ENCODE results near the gene CTDSPL.
"Not testable (repeated sequence)": the region's sequence is repeated elsewhere in the genome, so short reads cannot be mapped to it uniquely, and the experiment has no call there.

The CTDSPL gene

DNA sequence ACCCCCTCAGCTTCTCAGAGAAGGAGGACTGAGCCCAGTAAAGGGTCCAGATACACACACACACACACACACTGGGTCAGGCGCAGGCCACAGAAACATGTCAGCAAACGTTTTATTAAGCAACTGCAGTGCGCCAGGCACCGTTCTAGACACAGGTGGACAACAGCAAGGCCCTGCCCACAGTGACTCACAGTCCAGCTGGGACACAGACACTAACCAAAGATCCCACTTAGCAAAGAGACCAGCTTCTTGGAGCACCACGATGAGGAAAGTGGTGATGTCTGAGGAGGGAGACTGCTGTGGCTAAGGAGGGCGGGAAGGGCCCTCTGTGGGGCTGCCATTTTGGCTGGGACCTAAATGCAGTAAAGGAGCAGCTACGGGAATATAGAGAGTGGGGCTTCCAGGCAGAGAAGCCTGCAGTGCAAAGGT, 126.1 kb downstream of the CTDSPL start:
- no peak for DNase-seq
- TF ChIP-seq POLR2A (IDR thresholded peaks at IDR 0.05; ENCODE audit: low read length) (no peak), GATA1 (IDR thresholded peaks at IDR 0.05; ENCODE audit: low read depth, low read length) (no peak)

DNA sequence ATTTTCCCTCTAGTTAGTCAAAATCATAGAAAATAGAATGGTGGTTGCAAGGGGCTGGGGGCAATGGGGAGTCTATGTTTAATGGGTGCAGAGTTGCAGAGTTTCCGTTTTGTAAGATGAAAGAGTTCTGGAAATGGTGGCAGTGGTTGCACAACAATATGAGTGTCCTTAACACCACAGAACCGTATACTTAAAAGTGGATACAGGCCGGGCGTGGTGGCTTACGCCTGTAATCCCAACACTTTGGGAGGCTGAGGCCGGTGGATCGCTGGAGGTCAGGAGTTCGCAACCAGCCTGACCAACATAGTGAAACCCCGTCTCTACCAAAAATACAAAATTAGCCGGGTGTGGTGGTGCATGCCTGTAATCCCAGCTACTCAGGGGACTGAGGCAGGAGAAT, 126.7 kb downstream of the CTDSPL start:
- DNase-seq: not testable (repeated sequence)

DNA sequence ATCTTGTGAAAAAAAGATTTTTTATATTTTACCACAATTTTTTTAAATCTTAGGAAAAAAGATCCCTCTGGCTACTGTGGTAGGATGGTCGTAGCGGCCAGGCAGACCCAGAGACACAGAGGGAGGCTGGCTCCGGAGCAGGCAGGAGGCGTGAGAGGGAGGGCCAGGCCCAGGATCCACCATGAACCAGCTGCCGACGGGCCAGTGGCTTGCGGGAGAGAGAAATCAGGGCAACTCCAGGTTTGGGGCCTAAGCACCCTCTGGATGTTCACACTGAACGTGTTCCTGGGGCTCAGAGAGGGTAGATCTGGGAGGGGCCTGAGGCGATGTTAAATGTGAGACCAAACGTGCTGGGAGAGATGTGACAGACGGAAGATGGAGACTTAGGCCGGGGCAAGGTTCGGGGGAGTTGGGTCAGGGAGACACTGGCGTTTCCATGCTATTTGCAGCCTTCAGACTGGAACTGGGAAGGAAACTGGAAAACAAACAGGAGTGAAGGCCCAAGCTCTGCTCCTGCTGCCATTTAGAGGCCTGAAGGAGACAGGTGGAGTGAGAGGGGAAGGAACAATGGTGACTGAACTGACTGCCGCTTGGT, 127.3 kb downstream of the CTDSPL start:
- no peak for DNase-seq
- TF ChIP-seq GATA1 (IDR thresholded peaks at IDR 0.05; ENCODE audit: low read depth, low read length): no peak

DNA sequence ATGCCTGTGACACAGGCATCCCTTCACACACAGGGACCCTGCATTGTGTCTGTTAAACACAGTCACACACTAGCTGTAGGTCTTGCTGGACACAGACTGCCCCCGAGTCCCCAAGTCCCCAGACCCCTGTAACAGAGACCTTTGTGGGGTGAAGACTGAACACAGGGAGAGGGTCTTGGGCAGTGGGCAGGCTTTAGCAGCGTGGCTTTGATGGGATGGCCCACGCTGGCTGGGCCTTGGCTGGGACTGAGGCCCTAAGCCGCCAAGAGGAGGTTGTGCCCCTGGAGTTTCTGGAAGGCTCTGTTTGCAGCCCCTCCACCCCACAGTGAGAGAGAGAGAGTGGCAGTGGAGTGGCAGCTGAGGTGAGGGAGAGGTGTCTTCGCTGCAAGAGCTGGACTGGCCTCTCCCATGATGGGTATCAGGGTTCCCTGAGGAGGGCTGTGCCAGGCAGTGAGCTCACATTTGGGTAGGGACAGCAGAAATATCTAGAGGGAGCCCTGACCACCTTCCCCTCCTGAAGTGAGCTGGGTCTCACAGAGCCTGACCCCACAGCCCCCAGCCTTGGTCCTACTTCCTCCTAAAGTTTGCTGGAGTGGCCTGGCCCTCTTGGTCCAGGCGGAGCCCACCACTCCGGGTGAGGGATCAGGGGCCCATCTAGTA, 128.3 kb downstream of the CTDSPL start:
- no peak for TF ChIP-seq POLR2A (IDR thresholded peaks at IDR 0.05; ENCODE audit: low read length)
- TF ChIP-seq GATA1 (IDR thresholded peaks at IDR 0.05; ENCODE audit: low read depth, low read length): no peak
- no peak for DNase-seq

DNA sequence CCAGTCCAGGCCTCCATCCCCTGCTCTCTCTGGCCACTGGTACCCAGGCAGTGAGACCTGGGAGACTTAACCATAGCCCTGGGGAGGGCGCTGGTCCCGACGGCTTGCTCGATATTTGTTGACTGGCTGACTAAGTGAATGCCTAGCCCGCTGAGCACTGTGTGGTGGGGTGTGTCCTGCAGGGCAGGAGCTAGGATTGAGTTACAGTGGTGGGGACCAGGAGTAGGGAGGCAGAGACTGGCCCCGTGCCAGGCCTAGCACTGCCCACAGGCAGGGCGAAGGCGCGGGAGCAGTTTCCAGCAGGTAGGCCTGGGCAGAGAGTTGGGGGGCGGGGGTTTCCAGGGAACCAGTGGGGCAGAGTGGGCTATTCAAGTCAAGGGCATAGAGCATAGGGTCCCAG, 128.8 kb downstream of the CTDSPL start, which contains the start of gene VILL:
Gene VILL (plus strand): TSS at position 260 of the 400 bp plus-strand sequence. CDS start 2,887 bp downstream, outside the sequence.
- DNase-seq: no peak

DNA sequence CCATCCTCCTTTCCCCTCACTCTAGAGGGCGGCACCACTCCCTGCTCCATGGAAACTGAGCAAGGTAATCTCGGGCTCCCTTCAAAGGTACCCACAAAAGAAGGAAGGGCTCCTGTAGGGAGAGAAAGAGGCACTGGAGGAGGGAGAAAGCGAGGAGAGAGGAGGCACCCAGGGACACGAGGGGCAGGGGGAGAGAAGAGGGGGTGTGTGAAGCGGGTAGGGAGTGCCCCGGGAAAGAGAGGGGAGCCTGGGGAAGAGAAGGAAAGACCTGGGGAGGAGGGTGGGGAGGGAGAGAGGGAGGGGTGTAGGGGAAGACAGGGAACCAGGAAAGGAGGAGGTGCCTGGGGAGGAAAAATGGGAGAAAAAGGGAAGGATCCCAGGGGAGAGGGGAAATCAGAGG, 129.4 kb downstream of the CTDSPL start:
- TF ChIP-seq POLR2A (IDR thresholded peaks at IDR 0.05; ENCODE audit: low read length) (no peak), GATA1 (IDR thresholded peaks at IDR 0.05; ENCODE audit: low read depth, low read length) (no peak)
- DNase-seq: no peak

More for the DNA sequence above, 128.8 kb downstream of the CTDSPL start, which contains the start of gene VILL:
- TF ChIP-seq GATA1 (IDR thresholded peaks at IDR 0.05; ENCODE audit: low read depth, low read length) (no peak), POLR2A (IDR thresholded peaks at IDR 0.05; ENCODE audit: low read length) (no peak)

DNA sequence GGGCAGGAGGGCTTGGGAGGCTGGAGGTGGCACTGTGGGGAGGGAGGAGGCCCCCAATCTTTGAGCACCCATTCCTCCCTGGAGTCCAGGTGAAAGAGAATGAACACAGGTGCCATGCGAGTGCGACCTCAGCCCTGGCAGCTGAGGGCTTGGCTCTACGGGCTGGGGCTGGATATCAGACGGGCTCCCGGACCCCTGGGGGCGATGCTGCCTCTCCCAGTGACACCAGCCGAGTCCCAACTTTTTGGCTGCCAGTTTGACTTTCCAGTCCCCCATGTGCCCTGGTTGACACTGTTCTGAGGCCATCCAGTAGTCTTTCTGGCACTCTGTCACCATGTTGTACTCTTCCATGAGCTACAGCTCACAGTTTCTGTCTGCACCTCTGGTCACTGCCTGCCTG, 130.1 kb downstream of the CTDSPL start:
- no peak for TF ChIP-seq POLR2A (IDR thresholded peaks at IDR 0.05; ENCODE audit: low read length)
- no peak for TF ChIP-seq GATA1 (IDR thresholded peaks at IDR 0.05; ENCODE audit: low read depth, low read length)
- DNase-seq: no peak

DNA sequence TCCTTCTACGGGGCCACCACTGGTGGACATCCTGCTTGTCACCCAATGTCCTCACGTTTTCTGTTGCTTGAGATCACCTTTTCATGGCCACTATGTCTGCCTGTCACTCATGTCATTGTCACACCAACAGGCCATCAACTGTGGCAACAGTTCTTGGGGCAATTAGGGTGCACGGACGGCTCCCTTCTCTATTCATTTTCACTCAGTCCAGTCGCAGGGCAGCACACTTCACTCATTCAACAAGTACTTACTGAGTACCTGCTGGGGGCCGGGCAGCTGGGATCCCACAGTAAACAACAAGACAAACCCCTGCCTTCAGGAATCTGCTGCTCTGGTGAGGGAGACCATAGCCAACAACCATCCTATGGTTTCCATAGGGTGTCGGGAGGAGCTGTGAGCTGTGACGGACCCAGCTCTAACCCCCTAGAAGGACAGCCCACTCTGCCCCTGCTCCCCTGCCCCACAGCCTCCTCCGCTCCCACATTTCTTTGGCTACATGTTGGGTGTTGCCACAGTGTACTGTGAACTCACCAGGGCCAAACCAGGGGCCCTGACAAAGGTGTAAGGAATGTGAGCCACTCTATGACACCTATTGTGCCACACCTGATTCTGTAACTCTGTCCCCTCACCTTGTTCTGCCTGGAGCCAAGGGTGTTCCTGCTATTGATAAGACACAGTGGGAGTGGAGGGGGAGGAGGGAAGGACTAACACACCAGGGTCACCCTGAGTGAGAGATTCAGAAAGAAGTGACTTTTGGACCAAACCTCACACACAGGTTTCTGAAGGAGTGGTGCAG, 130.8 kb downstream of the CTDSPL start:
- TF ChIP-seq POLR2A (IDR thresholded peaks at IDR 0.05; ENCODE audit: low read length) (no peak), GATA1 (IDR thresholded peaks at IDR 0.05; ENCODE audit: low read depth, low read length) (no peak)
- no peak for DNase-seq

DNA sequence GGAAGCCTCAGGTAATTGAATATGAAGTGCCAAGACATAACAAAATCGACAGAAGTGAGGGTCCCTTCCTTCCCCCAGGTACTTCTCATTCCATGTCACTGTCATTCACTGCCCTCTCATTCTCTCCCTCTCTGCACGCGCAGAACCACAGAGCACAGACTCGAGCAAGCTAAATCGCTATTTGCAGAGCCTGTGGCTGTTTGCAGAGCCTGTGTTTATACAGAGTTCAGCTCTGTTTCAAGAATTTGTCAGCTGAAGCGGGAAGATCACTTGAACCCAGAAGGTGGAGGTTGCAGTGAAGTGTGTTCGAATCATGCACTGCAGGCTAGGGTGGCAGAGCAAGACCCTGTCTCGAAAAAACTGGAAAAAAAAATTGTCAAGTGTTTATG, 131.4 kb downstream of the CTDSPL start:
- TF ChIP-seq GATA1 (IDR thresholded peaks at IDR 0.05; ENCODE audit: low read depth, low read length): no peak
- TF ChIP-seq POLR2A (IDR thresholded peaks at IDR 0.05; ENCODE audit: low read length): no peak
- DNase-seq: no peak

DNA sequence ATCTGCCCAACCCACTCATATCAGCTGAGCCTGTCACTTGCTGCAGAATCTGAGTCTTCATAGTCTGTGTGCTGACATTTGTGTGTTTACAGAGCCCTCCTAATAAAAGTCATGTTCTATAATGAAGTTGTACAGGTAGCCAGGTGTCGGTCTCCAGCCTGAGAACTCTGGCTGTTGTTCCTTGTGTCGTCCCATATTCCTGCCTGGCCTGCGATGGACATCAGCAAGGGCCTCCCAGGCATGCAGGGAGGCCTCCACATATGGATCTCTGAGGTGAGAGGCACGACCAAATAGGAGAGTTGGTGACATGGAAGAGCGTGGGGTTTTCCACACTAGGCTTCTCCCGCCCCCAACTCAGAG, 131.8 kb downstream of the CTDSPL start:
- peak in 1 of 2 experiments; percentile 19 for DNase-seq
- TF ChIP-seq POLR2A (IDR thresholded peaks at IDR 0.05; ENCODE audit: low read length): no peak
- no peak for TF ChIP-seq GATA1 (IDR thresholded peaks at IDR 0.05; ENCODE audit: low read depth, low read length)

DNA sequence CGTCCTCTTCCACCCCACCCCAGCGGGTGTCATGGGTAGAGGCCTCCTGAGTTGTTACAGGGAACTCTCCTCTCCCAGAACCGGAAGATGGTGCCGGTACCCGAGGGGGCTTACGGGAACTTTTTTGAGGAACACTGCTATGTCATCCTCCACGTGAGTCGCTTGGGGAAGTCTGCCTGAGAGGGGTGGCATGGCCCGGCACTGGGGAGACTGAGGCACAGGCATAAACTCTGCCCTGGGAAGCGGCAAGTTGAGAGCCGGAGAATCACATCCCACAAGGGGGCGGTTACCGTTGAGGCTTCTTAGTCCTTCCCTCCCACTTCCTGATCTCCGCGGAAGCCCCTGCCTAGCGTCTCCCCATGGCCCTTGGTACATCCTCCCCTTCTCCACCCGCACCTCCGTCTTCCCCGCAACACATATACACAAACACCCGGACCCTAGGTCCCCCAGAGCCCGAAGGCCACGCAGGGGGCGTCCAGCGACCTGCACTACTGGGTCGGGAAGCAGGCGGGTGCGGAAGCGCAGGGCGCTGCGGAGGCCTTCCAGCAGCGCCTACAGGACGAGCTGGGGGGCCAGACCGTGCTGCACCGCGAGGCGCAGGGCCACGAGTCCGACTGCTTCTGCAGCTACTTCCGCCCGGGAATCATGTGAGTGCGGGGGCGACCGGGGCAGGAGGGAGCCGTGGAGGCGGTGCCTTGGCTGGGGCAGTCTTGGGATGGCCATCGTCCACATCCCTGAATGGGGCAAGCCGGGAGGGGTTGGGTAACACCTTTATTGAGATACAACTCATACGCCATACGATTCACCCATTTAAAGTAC, 132.3 kb downstream of the CTDSPL start:
- DNase-seq: peak; percentile 59 to 71

DNA sequence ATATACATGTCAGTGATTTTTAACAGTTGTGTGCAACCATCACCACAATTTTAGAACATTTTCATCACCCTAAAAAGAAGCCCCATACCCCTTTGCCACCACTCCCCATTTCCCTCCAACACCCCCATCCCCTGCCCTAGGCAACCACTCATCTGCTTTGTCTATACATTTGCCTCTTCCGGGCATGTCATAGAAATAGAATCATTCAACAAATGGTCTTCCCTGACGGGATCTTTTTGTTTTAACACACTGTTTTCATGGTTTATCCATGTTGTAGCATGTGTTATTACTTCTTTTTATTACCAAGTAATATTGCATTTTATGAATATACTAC, 132.9 kb downstream of the CTDSPL start:
- DNase-seq: no peak
- TF ChIP-seq POLR2A (IDR thresholded peaks at IDR 0.05; ENCODE audit: low read length) (no peak), GATA1 (IDR thresholded peaks at IDR 0.05; ENCODE audit: low read depth, low read length) (no peak)

More for the DNA sequence above, 132.3 kb downstream of the CTDSPL start:
- TF ChIP-seq GATA1 (IDR thresholded peaks at IDR 0.05; ENCODE audit: low read depth, low read length) (no peak), POLR2A (IDR thresholded peaks at IDR 0.05; ENCODE audit: low read length) (peak; percentile 73)

DNA sequence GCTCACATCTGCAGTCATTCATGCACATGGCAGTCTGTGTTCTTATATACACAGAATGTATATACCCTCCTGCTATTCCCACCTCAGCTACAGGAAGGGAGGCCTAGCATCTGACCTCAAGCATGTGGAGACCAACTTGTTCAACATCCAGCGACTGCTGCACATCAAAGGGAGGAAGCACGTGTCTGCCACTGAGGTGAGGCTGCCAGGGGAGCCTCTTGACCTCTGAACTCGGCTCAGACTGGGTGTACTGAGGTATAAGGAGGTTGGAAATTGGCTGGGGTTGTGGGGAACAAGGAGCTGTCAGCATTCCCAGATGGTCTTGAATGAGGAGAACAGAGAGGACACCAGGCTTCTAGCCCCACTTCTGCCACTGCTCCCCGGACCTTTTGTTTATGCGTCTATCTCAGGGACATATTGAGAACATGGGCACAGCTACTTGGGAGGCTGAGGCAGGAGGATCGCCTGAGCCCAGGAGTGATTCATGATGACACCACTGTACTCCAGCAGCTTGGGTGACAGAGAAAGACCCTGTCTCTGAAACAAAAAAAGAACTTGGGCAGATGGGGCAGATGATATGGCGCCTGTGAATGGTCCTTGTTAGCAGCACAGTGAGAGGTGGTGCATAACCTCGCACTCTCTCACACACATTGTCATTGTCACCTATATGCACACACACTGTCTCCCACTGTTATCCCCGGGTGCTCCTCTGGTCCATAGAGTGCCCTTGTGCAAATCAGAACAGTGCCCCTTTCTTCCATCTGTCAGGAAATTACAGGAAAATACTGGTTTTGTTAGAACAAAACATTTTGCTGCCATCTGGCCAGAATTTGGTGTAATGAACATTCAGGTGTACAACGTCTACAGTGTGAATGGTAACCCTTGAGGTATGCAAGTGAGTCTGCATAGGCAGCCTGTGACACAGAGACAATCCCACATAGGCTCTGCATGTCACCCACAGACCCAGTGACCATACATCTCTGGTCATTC, 134.3 kb downstream of the CTDSPL start:
- DNase-seq: no peak
- TF ChIP-seq POLR2A (IDR thresholded peaks at IDR 0.05; ENCODE audit: low read length) (no peak), GATA1 (IDR thresholded peaks at IDR 0.05; ENCODE audit: low read depth, low read length) (no peak)
